ENCODE results near the gene EIF2S2. TPM values are rescaled to one million over a fixed set of nuclear protein-coding genes. Genes with fewer than 3 reads are reported as not detected.
"Not testable (repeated sequence)": the region's sequence is repeated elsewhere in the genome, so short reads cannot be mapped to it uniquely, and the experiment has no call there.

The EIF2S2 gene
- total RNA-seq, 1 experiment from 2014 or later = 121 TPM

GRCh38 chr20:34133365-34133860, 21.4 kb upstream of the EIF2S2 start:
- H3K9ac ChIP-seq (ENCODE audit: low read length); BruUV-seq (replicated peaks); H3K27me3 ChIP-seq (ENCODE audit: insufficient read depth, low read length); H3K27ac ChIP-seq (ENCODE audit: low read depth, low read length); H4K20me1 ChIP-seq (ENCODE audit: insufficient read depth); H3K36me3 ChIP-seq (ENCODE audit: control insufficient read depth in 1 of 2, insufficient read depth in 2 of 2, low read length in 2 of 2); RAD21 ChIA-PET (ENCODE audit: low non-redundant PET in 1 of 2, low total read pairs in 2 of 2, uncharacterized antibody in 2 of 2, unreplicated experiment in 2 of 2); H3K4me2 ChIP-seq (ENCODE audit: low read length); H3K79me2 ChIP-seq (ENCODE audit: insufficient read depth, low read length); H2AFZ ChIP-seq (ENCODE audit: low read depth, low read length, poor library complexity, severe bottlenecking); intact Hi-C loops (cut with micrococcal nuclease); H3K4me3 ChIP-seq (replicated peaks in 1 of 2; ENCODE audit: low read depth in 1 of 2, low read length in 2 of 2); H3K9me2 ChIP-seq (ENCODE audit: insufficient read depth); ATAC-seq; CTCF ChIA-PET; H3K4me1 ChIP-seq (ENCODE audit: control insufficient read depth in 1 of 2, insufficient read depth in 2 of 2, low read length in 2 of 2); H3K9me3 ChIP-seq (ENCODE audit: control insufficient read depth in 1 of 2, insufficient read depth in 1 of 2, low read depth in 1 of 2, low read length in 2 of 2); DNase-seq (ENCODE audit: low read depth, low spot score): not testable (repeated sequence)
- POLR2A ChIA-PET = interaction anchor here (0.7 kb wide), 1 partner anchor 12 kb away, joined by 4 read pairs; no protein-coding TSS in a partner anchor

GRCh38 chr20:34132943-34133342, 20.9 kb upstream of the EIF2S2 start:
- H3K27me3 ChIP-seq (ENCODE audit: insufficient read depth, low read length); CTCF ChIA-PET; H3K4me1 ChIP-seq (ENCODE audit: control insufficient read depth in 1 of 2, insufficient read depth in 2 of 2, low read length in 2 of 2); H3K9me3 ChIP-seq (ENCODE audit: control insufficient read depth in 1 of 2, insufficient read depth in 1 of 2, low read depth in 1 of 2, low read length in 2 of 2); H3K9me2 ChIP-seq (ENCODE audit: insufficient read depth); intact Hi-C loops (cut with micrococcal nuclease); POLR2A ChIA-PET; RAD21 ChIA-PET (ENCODE audit: low non-redundant PET in 1 of 2, low total read pairs in 2 of 2, uncharacterized antibody in 2 of 2, unreplicated experiment in 2 of 2); H3K4me3 ChIP-seq (replicated peaks in 1 of 2; ENCODE audit: low read depth in 1 of 2, low read length in 2 of 2); ATAC-seq; H3K27ac ChIP-seq (ENCODE audit: low read depth, low read length); H2AFZ ChIP-seq (ENCODE audit: low read depth, low read length, poor library complexity, severe bottlenecking); H3K79me2 ChIP-seq (ENCODE audit: insufficient read depth, low read length); H3K9ac ChIP-seq (ENCODE audit: low read length); DNase-seq (ENCODE audit: low read depth, low spot score); H3K4me2 ChIP-seq (ENCODE audit: low read length); H3K36me3 ChIP-seq (ENCODE audit: control insufficient read depth in 1 of 2, insufficient read depth in 2 of 2, low read length in 2 of 2); BruUV-seq (replicated peaks); H4K20me1 ChIP-seq (ENCODE audit: insufficient read depth): not testable (repeated sequence)

DNA sequence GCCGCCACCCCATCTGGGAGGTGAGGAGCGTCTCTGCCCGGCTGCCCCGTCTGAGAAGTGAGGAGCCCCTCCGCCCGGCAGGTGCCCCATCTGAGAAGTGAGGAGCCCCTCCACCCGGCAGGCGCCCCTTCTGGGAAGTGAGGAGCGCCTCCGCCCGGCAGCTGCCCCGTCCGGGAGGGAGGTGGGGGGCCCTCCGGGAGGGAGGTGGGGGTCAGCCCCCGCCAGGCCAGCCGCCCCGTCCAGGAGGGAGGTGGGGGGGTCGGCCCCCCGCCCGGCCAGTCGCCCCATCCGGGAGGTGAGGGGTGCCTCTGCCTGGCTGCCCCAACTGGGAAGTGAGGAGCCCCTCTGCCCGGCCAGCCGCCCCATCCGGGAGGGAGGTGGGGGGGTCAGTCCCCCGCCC, 20.4 kb upstream of the EIF2S2 start:
- H3K9ac ChIP-seq (ENCODE audit: low read length); H3K9me3 ChIP-seq (ENCODE audit: control insufficient read depth in 1 of 2, insufficient read depth in 1 of 2, low read depth in 1 of 2, low read length in 2 of 2); H3K4me3 ChIP-seq (replicated peaks in 1 of 2; ENCODE audit: low read depth in 1 of 2, low read length in 2 of 2); H4K20me1 ChIP-seq (ENCODE audit: insufficient read depth); BruUV-seq (replicated peaks); RAD21 ChIA-PET (ENCODE audit: low non-redundant PET in 1 of 2, low total read pairs in 2 of 2, uncharacterized antibody in 2 of 2, unreplicated experiment in 2 of 2); CTCF ChIA-PET; H3K27ac ChIP-seq (ENCODE audit: low read depth, low read length); DNase-seq (ENCODE audit: low read depth, low spot score); intact Hi-C loops (cut with micrococcal nuclease); H3K79me2 ChIP-seq (ENCODE audit: insufficient read depth, low read length); H3K4me2 ChIP-seq (ENCODE audit: low read length); H3K4me1 ChIP-seq (ENCODE audit: control insufficient read depth in 1 of 2, insufficient read depth in 2 of 2, low read length in 2 of 2); H2AFZ ChIP-seq (ENCODE audit: low read depth, low read length, poor library complexity, severe bottlenecking); H3K27me3 ChIP-seq (ENCODE audit: insufficient read depth, low read length); H3K9me2 ChIP-seq (ENCODE audit: insufficient read depth); ATAC-seq; H3K36me3 ChIP-seq (ENCODE audit: control insufficient read depth in 1 of 2, insufficient read depth in 2 of 2, low read length in 2 of 2); POLR2A ChIA-PET: not testable (repeated sequence)

Data from HCT116 (cell line).